Fibroblast of gingiva (primary cell): ENCODE measurements around the gene ZNF646.

Experiments
- DNase-seq: peaks from one replicate; pipeline ENCODE4 v3.0.0-alpha.2; 2011; ENCODE audit warnings: low read depth

ZNF646 gene

GRCh38 chr16:31130899-31131298, 56.7 kb downstream of the ZNF646 start:
- DNase-seq, result no peak

DNA sequence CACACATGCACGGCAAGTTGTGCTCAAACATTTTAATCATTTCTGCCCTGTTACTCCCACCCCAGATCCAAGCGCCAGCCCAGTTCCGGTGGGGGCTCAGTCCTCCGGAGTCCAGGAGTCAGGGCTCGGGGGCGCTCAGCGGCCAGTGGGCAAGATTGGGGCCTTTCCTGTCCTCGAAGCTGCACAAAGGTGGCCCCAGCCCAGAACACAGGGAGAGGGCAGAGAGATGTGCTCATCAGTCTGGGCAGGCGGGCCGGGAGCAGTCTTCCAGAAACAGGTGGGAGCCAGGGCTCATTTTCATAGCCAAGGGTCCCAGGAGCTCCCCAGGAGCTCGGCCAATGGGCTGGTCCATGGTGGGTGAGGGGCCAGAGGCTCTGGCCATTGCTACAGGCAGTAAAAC, 57.2 kb downstream of the ZNF646 start:
- DNase-seq, result no peak

- no peak for DNase-seq
Measured at GRCh38 chr16:31131841-31132271, 57.6 kb downstream of the ZNF646 start.

DNA sequence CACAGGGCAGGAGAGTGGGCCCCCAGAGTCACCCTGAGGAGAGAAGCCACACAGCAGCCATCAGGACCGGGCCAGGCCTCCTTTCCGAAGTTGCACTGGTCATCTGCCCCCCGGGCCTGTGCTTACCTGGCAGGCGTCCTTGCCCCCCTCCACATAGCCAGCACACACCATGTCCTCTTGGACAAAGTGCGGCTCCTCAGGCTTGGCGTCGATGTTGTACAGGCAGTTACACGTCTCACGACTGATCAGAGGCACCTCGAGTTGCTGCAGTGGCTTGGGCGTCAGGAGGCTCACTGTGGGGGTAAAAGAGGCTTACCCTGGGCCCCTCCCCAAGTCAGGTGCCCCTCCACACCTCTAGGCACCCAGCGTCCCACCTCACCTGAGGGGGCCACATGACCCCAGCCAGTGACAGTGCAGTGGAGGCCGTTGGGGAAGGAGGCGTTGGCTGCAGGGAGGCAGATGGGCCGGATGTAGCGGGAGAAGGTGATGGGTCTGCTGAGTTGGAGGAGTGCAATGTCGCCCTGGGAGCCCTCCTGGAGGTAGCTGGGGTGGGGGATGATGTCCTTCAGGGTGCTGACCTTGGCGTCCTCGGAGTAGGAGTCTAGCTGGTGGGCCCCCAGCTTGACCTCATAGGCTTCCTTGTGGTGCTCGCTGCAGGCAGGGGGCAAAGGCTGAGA, 58.2 kb downstream of the ZNF646 start:
- no peak for DNase-seq

GRCh38 chr16:31133046-31133501, 58.9 kb downstream of the ZNF646 start:
- DNase-seq, result no peak
